HepG2 (cell line): Measurements from ENCODE around the gene CCDC93.

Source experiments
- EHMT2 ChIP-seq: fragments of 200-600 bp; sonication (generic); IDR thresholded peaks from 2 replicates; pipeline ENCODE4 v1.7.0; 2017; ENCODE audit warnings: antibody characterized with exemption, low read depth, low read length, borderline replicate concordance
- SMARCC2 ChIP-seq: fragments of 450-650 bp; IDR thresholded peaks from 2 replicates; pipeline ENCODE4 v1.6.1; 2017; ENCODE audit warnings: antibody characterized with exemption, mild to moderate bottlenecking

- TF ChIP-seq EHMT2: no peak
- TF ChIP-seq SMARCC2: no peak
Measured at GRCh38 chr2:117963446-117963845, 50.4 kb downstream of the CCDC93 start.
